ENCODE measurements around the gene ADGRF5.

ADGRF5 gene

DNA sequence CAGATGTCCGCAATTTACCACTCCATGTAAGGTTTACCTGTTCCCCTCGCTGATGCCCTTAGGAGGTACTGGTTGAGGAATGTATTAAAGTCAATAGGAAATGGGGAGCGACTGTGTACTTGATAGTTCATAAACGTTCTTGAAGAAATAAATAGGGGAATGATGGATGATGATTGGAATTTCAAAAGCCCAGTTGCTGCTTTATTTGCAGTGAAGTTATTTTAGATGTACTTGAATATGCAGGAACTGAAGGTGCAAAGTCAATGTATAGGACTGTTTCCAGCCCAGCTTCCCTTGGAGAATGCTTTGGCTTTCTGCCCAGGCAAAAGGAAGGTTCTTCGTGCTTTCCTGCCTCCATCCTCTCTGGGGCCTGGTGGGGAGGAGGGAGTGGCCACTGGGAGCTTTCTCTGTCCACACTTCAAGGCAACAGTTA is 19.8 kb downstream of the ADGRF5 start:
- Histone ChIP-seq H3K4me1 (ENCODE audit: low read length) (no peaks in the 10 kb centered on the region), H3K27me3 (ENCODE audit: low read depth, low read length) (peaks cover 32% of the 10 kb centered on the region), H2AFZ (ENCODE audit: low read depth, low read length) (no peak overlapping the region), H3K27ac (ENCODE audit: low read length) (no peak overlapping the region), H3K36me3 (replicated peaks; ENCODE audit: low read depth, low read length) (no peaks in the 10 kb centered on the region), H3K9ac (ENCODE audit: low read length) (no peak overlapping the region), H3K9me3 (ENCODE audit: insufficient read depth, low read length) (no peaks in the 10 kb centered on the region), H3K79me2 (ENCODE audit: low read length) (no peaks in the 10 kb centered on the region), H3K4me2 (ENCODE audit: low read length) (no peak overlapping the region), H4K20me1 (ENCODE audit: insufficient read depth, low read length) (no peaks in the 10 kb centered on the region), H3K4me3 (ENCODE audit: low read length) (no peak overlapping the region)
- TF ChIP-seq EZH2phosphoT487 (IDR thresholded peaks at IDR 0.05; ENCODE audit: low read depth) (no peak), CTCF (IDR thresholded peaks at IDR 0.05; ENCODE audit: low read depth, low read length) (no peak)

- Histone ChIP-seq H3K27me3 (ENCODE audit: low read depth, low read length) (peaks cover 31% of the 10 kb centered on the region), H3K9ac (ENCODE audit: low read length) (no peak overlapping the region), H2AFZ (ENCODE audit: low read depth, low read length) (no peak overlapping the region), H3K27ac (ENCODE audit: low read length) (no peak overlapping the region), H4K20me1 (ENCODE audit: insufficient read depth, low read length) (no peaks in the 10 kb centered on the region), H3K4me3 (ENCODE audit: low read length) (no peak overlapping the region), H3K36me3 (replicated peaks; ENCODE audit: low read depth, low read length) (no peaks in the 10 kb centered on the region), H3K4me1 (ENCODE audit: low read length) (no peaks in the 10 kb centered on the region), H3K9me3 (ENCODE audit: insufficient read depth, low read length) (no peaks in the 10 kb centered on the region), H3K4me2 (ENCODE audit: low read length) (no peak overlapping the region), H3K79me2 (ENCODE audit: low read length) (no peaks in the 10 kb centered on the region)
- TF ChIP-seq CTCF (IDR thresholded peaks at IDR 0.05; ENCODE audit: low read depth, low read length), result no peak
- no peak for TF ChIP-seq EZH2phosphoT487 (IDR thresholded peaks at IDR 0.05; ENCODE audit: low read depth)
These were observed 21.5 kb downstream of the ADGRF5 start for GRCh38 chr6:46900266-46900665.

GRCh38 chr6:46899659-46900058 is 22.1 kb downstream of the ADGRF5 start:
- H3K36me3 ChIP-seq (replicated peaks; ENCODE audit: low read depth, low read length), result no peaks in the 10 kb centered on the region
- H3K9ac ChIP-seq (ENCODE audit: low read length), result no peak overlapping the region
- H4K20me1 ChIP-seq (ENCODE audit: insufficient read depth, low read length), result no peaks in the 10 kb centered on the region
- no peaks in the 10 kb centered on the region for H3K4me1 ChIP-seq (ENCODE audit: low read length)
- no peak overlapping the region for H2AFZ ChIP-seq (ENCODE audit: low read depth, low read length)
- peaks cover 31% of the 10 kb centered on the region for H3K27me3 ChIP-seq (ENCODE audit: low read depth, low read length)
- H3K4me2 ChIP-seq (ENCODE audit: low read length), result no peak overlapping the region
- H3K79me2 ChIP-seq (ENCODE audit: low read length), result no peaks in the 10 kb centered on the region
- H3K27ac ChIP-seq (ENCODE audit: low read length), result no peak overlapping the region
- TF ChIP-seq EZH2phosphoT487 (IDR thresholded peaks at IDR 0.05; ENCODE audit: low read depth), result no peak
- TF ChIP-seq CTCF (IDR thresholded peaks at IDR 0.05; ENCODE audit: low read depth, low read length), result no peak
- no peak overlapping the region for H3K4me3 ChIP-seq (ENCODE audit: low read length)
- no peaks in the 10 kb centered on the region for H3K9me3 ChIP-seq (ENCODE audit: insufficient read depth, low read length)

GRCh38 chr6:46898006-46898405 is 23.7 kb downstream of the ADGRF5 start:
- no peaks in the 10 kb centered on the region for H3K79me2 ChIP-seq (ENCODE audit: low read length)
- H2AFZ ChIP-seq (ENCODE audit: low read depth, low read length), result no peak overlapping the region
- H3K36me3 ChIP-seq (replicated peaks; ENCODE audit: low read depth, low read length), result no peaks in the 10 kb centered on the region
- H4K20me1 ChIP-seq (ENCODE audit: insufficient read depth, low read length), result no peaks in the 10 kb centered on the region
- H3K9ac ChIP-seq (ENCODE audit: low read length), result no peak overlapping the region
- H3K4me2 ChIP-seq (ENCODE audit: low read length), result no peak overlapping the region
- no peak for TF ChIP-seq CTCF (IDR thresholded peaks at IDR 0.05; ENCODE audit: low read depth, low read length)
- no peak for TF ChIP-seq EZH2phosphoT487 (IDR thresholded peaks at IDR 0.05; ENCODE audit: low read depth)
- H3K4me3 ChIP-seq (ENCODE audit: low read length), result no peak overlapping the region
- H3K27me3 ChIP-seq (ENCODE audit: low read depth, low read length), result peaks cover 31% of the 10 kb centered on the region
- H3K9me3 ChIP-seq (ENCODE audit: insufficient read depth, low read length), result no peaks in the 10 kb centered on the region
- H3K4me1 ChIP-seq (ENCODE audit: low read length), result no peaks in the 10 kb centered on the region
- H3K27ac ChIP-seq (ENCODE audit: low read length), result no peak overlapping the region
